ENCODE data around the gene ZNF648.
A peak's percentile ranks its signal among the peaks of the same experiment; 100 is the strongest.
"Not testable (repeated sequence)": the region's sequence is repeated elsewhere in the genome, so short reads cannot be mapped to it uniquely, and the experiment has no call there.

ZNF648 gene

GRCh38 chr1:182029002-182029378 lies 32.5 kb downstream of the ZNF648 start:
- Histone ChIP-seq H3K4me1 (ENCODE audit: control insufficient read depth, insufficient read depth, low read length, poor library complexity, severe bottlenecking) (no peaks in the 10 kb centered on the region), H3K9me3 (ENCODE audit: control insufficient read depth, low read length) (no peaks in the 10 kb centered on the region), H3K4me3 (ENCODE audit: extremely low read depth, insufficient read depth, low read length, poor library complexity, severe bottlenecking) (peak overlapping the region; percentile 61), H3K36me3 (ENCODE audit: control insufficient read depth, insufficient read depth, low read length) (no peaks in the 10 kb centered on the region), H3K27ac (ENCODE audit: low read depth, low read length, severe bottlenecking) (peak overlapping the region; percentile 73)
- 7 to 42% methylated on average over 1 to 2 of the region's 2 CpGs for WGBS, 2 experiments (ENCODE audit: insufficient coverage in 2 of 2)

- Histone ChIP-seq H3K27ac (ENCODE audit: low read depth, low read length, severe bottlenecking) (no peak overlapping the region), H3K4me1 (ENCODE audit: control insufficient read depth, insufficient read depth, low read length, poor library complexity, severe bottlenecking) (no peaks in the 10 kb centered on the region), H3K9me3 (ENCODE audit: control insufficient read depth, low read length) (peaks cover 5% of the 10 kb centered on the region), H3K36me3 (ENCODE audit: control insufficient read depth, insufficient read depth, low read length) (no peaks in the 10 kb centered on the region), H3K4me3 (ENCODE audit: extremely low read depth, insufficient read depth, low read length, poor library complexity, severe bottlenecking) (no peak overlapping the region)
- no CpG with 5 or more reads among the region's 2 CpGs for whole genome bisulfite sequencing, 2 experiments (ENCODE audit: insufficient coverage in 2 of 2)
Observed at GRCh38 chr1:182015360-182015759, 46.2 kb downstream of the ZNF648 start.

- WGBS, 2 experiments (ENCODE audit: insufficient coverage in 2 of 2), result 96% methylated on average over 19 to 27 of the region's 37 CpGs
- H3K9me3 ChIP-seq (ENCODE audit: control insufficient read depth, low read length); H3K4me3 ChIP-seq (ENCODE audit: extremely low read depth, insufficient read depth, low read length, poor library complexity, severe bottlenecking); H3K27ac ChIP-seq (ENCODE audit: low read depth, low read length, severe bottlenecking); H3K4me1 ChIP-seq (ENCODE audit: control insufficient read depth, insufficient read depth, low read length, poor library complexity, severe bottlenecking); H3K36me3 ChIP-seq (ENCODE audit: control insufficient read depth, insufficient read depth, low read length): not testable (repeated sequence)
Observed at GRCh38 chr1:182010800-182011370, 50.6 kb downstream of the ZNF648 start.

GRCh38 chr1:182005398-182005797 lies 56.1 kb downstream of the ZNF648 start:
- H3K4me1 ChIP-seq (ENCODE audit: control insufficient read depth, insufficient read depth, low read length, poor library complexity, severe bottlenecking); H3K36me3 ChIP-seq (ENCODE audit: control insufficient read depth, insufficient read depth, low read length); H3K4me3 ChIP-seq (ENCODE audit: extremely low read depth, insufficient read depth, low read length, poor library complexity, severe bottlenecking); H3K27ac ChIP-seq (ENCODE audit: low read depth, low read length, severe bottlenecking); H3K9me3 ChIP-seq (ENCODE audit: control insufficient read depth, low read length): not testable (repeated sequence)
- 100% methylated on average over 1 of the region's 3 CpGs; no CpG with 5 or more reads in 1 of the 2 experiments for WGBS, 2 experiments (ENCODE audit: insufficient coverage in 2 of 2)

GRCh38 chr1:182004601-182005000 lies 56.9 kb downstream of the ZNF648 start:
- no peaks in the 10 kb centered on the region for H3K9me3 ChIP-seq (ENCODE audit: control insufficient read depth, low read length)
- no peaks in the 10 kb centered on the region for H3K4me1 ChIP-seq (ENCODE audit: control insufficient read depth, insufficient read depth, low read length, poor library complexity, severe bottlenecking)
- H3K36me3 ChIP-seq (ENCODE audit: control insufficient read depth, insufficient read depth, low read length), result no peaks in the 10 kb centered on the region
- 100% methylated on average over 2 of the region's 3 CpGs; no CpG with 5 or more reads in 1 of the 2 experiments for WGBS, 2 experiments (ENCODE audit: insufficient coverage in 2 of 2)
- H3K27ac ChIP-seq (ENCODE audit: low read depth, low read length, severe bottlenecking), result no peak overlapping the region
- H3K4me3 ChIP-seq (ENCODE audit: extremely low read depth, insufficient read depth, low read length, poor library complexity, severe bottlenecking), result no peak overlapping the region
